ENCODE data around the gene SPTY2D1.
"Not testable (repeated sequence)": the region's sequence is repeated elsewhere in the genome, so short reads cannot be mapped to it uniquely, and the experiment has no call there.

Gene SPTY2D1

DNA sequence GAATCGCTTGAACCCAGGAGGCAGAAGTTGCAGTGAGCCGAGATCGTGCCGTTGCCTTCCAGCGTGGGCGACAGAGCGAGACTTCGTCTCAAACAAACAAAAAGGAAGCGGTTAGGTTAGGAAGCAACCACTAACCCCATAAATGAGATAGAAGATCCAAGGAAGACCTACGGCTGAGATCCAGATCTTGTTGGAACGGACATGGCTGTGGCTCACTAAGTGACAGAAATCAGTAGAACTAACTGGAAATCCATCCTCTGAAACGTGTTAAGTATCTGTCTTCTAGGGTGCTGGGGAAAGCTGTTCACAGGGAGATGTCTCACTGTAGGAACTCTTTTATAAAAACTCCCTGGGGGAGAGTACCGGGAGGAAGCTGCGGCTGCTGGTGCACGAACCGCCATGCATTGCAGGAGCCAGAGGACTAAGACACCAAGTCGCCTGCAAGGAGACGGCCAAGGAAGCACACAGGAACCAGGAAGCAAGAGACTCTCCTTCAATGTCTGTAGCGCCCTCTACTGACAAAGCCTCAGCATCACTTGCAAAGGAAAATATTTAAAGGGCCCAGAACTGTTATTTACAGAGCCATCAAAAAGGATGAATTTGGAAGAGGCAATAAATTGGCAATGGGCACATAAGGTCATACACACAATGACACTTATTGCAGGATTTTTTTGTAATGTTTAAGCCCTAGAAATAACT is 16.9 kb upstream of the SPTY2D1 start:
- Histone ChIP-seq H3K9me3 (ENCODE audit: insufficient read depth, low read length) (no peaks in the 10 kb centered on the region), H3K27me3 (ENCODE audit: low read length) (no peaks in the 10 kb centered on the region), H3K9me2 (replicated peaks; ENCODE audit: insufficient read depth, low read length) (no peaks in the 10 kb centered on the region), H2AFZ (ENCODE audit: low read depth, low read length, severe bottlenecking) (peak overlapping the region; percentile 97), H3K79me2 (ENCODE audit: insufficient read depth, low read length) (no peaks in the 10 kb centered on the region), H3K36me3 (ENCODE audit: low read length) (no peaks in the 10 kb centered on the region), H3K4me2 (ENCODE audit: low read depth, low read length, poor library complexity, severe bottlenecking) (peak overlapping the region; percentile 44), H3K27ac (ENCODE audit: low read depth, low read length) (no peak overlapping the region), H3F3A (ENCODE audit: insufficient read depth) (no peaks in the 10 kb centered on the region), H4K20me1 (ENCODE audit: low read depth, low read length) (no peaks in the 10 kb centered on the region), H3K9ac (ENCODE audit: low read length) (peak overlapping the region; percentile 6; the same call in 1 of the 2 replicates), H3K4me3 (ENCODE audit: insufficient read depth, low read length, poor library complexity, severe bottlenecking) (peak overlapping the region; percentile 23)
- TF ChIP-seq, protein P1, sequence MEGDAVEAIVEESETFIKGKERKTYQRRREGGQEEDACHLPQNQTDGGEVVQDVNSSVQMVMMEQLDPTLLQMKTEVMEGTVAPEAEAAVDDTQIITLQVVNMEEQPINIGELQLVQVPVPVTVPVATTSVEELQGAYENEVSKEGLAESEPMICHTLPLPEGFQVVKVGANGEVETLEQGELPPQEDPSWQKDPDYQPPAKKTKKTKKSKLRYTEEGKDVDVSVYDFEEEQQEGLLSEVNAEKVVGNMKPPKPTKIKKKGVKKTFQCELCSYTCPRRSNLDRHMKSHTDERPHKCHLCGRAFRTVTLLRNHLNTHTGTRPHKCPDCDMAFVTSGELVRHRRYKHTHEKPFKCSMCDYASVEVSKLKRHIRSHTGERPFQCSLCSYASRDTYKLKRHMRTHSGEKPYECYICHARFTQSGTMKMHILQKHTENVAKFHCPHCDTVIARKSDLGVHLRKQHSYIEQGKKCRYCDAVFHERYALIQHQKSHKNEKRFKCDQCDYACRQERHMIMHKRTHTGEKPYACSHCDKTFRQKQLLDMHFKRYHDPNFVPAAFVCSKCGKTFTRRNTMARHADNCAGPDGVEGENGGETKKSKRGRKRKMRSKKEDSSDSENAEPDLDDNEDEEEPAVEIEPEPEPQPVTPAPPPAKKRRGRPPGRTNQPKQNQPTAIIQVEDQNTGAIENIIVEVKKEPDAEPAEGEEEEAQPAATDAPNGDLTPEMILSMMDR (IDR thresholded peaks at IDR 0.05; ENCODE audit: insufficient read depth, low read length, poor library complexity, severe bottlenecking), result peak; percentile 83
- no peak for TF ChIP-seq EZH2phosphoT487 (conservative IDR thresholded peaks at IDR 0.05; ENCODE audit: low read length)

DNA sequence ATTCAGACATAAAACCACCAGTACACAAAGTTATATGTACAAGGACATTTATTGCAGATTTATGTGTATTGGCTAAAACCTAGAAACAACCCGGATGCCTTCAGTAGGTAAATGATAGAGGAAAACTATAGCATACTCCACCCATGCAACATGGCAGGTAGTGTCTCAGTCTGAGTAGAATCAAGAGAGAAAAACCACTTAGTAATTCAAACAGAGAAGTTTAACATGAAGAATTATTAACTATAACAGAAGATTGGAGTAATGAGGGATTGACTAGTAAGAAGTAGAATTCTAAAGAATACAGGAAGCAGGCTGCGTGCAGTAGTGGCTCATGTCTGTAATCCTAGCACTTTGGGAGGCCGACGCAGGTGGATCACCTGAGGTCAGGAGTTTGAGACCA is 16.2 kb upstream of the SPTY2D1 start:
- Histone ChIP-seq H3K4me3 (ENCODE audit: insufficient read depth, low read length, poor library complexity, severe bottlenecking) (no peak overlapping the region), H2AFZ (ENCODE audit: low read depth, low read length, severe bottlenecking) (no peak overlapping the region), H3F3A (ENCODE audit: insufficient read depth) (no peaks in the 10 kb centered on the region), H3K4me2 (ENCODE audit: low read depth, low read length, poor library complexity, severe bottlenecking) (no peak overlapping the region), H3K9me3 (ENCODE audit: insufficient read depth, low read length) (no peaks in the 10 kb centered on the region), H4K20me1 (ENCODE audit: low read depth, low read length) (no peaks in the 10 kb centered on the region), H3K36me3 (ENCODE audit: low read length) (no peaks in the 10 kb centered on the region), H3K27me3 (ENCODE audit: low read length) (no peaks in the 10 kb centered on the region), H3K27ac (ENCODE audit: low read depth, low read length) (no peak overlapping the region), H3K79me2 (ENCODE audit: insufficient read depth, low read length) (no peaks in the 10 kb centered on the region), H3K9me2 (replicated peaks; ENCODE audit: insufficient read depth, low read length) (no peaks in the 10 kb centered on the region), H3K9ac (ENCODE audit: low read length) (no peak overlapping the region)
- TF ChIP-seq, protein P1 (IDR thresholded peaks at IDR 0.05; ENCODE audit: insufficient read depth, low read length, poor library complexity, severe bottlenecking), result no peak
- TF ChIP-seq EZH2phosphoT487 (conservative IDR thresholded peaks at IDR 0.05; ENCODE audit: low read length), result no peak

DNA sequence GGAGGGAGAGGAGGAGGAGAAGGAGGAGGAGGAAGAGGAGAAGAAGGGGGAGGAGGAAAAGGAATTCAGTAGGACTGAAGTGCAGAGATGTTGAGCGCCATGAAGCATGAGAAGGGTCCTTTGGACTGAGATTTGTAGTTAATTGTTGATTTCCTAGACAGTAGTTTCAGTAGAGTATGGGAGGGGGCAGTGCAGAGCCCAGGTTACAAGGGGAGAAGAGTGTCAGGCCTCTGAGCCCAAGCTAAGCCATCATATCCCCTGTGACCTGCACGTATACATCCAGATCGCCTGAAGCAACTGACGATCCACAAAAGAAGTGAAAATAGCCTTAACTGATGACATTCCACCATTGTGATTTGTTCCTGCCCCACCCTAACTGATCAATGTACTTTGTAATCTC is 8.9 kb upstream of the SPTY2D1 start:
- H3K4me2 ChIP-seq (ENCODE audit: low read depth, low read length, poor library complexity, severe bottlenecking); H3K36me3 ChIP-seq (ENCODE audit: low read length); H3K27me3 ChIP-seq (ENCODE audit: low read length); H3K4me3 ChIP-seq (ENCODE audit: insufficient read depth, low read length, poor library complexity, severe bottlenecking); H3K27ac ChIP-seq (ENCODE audit: low read depth, low read length); H3K9ac ChIP-seq (ENCODE audit: low read length); H3K9me2 ChIP-seq (replicated peaks; ENCODE audit: insufficient read depth, low read length); H3F3A ChIP-seq (ENCODE audit: insufficient read depth); H4K20me1 ChIP-seq (ENCODE audit: low read depth, low read length); H3K9me3 ChIP-seq (ENCODE audit: insufficient read depth, low read length); H2AFZ ChIP-seq (ENCODE audit: low read depth, low read length, severe bottlenecking); H3K79me2 ChIP-seq (ENCODE audit: insufficient read depth, low read length): not testable (repeated sequence)

DNA sequence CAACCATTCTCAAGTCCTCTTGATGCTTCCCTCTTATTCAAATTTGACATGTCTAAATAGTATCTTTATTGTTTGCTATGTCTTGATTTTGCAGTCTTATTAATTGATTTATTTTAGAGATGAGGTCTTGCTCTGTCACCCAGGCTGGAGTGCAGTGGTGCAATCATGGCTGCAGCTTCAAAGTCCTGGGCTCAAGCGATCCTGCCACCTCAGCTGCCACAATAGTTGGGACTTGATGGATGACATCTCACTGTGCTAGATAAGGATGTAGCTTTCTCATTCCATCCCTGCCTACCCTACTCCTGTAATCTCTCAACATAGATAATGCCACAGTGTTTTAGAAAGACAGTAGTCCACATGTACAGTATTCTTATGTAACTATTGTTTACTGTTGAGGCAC is 7.5 kb upstream of the SPTY2D1 start:
- Histone ChIP-seq H2AFZ (ENCODE audit: low read depth, low read length, severe bottlenecking) (no peak overlapping the region), H3K27ac (ENCODE audit: low read depth, low read length) (no peak overlapping the region), H3K9me2 (replicated peaks; ENCODE audit: insufficient read depth, low read length) (no peaks in the 10 kb centered on the region), H3K27me3 (ENCODE audit: low read length) (no peaks in the 10 kb centered on the region; the same call in 1 of the 2 replicates), H3K4me3 (ENCODE audit: insufficient read depth, low read length, poor library complexity, severe bottlenecking) (no peak overlapping the region), H3F3A (ENCODE audit: insufficient read depth) (no peaks in the 10 kb centered on the region), H3K9me3 (ENCODE audit: insufficient read depth, low read length) (no peaks in the 10 kb centered on the region), H3K4me2 (ENCODE audit: low read depth, low read length, poor library complexity, severe bottlenecking) (no peak overlapping the region), H3K36me3 (ENCODE audit: low read length) (no peaks in the 10 kb centered on the region), H4K20me1 (ENCODE audit: low read depth, low read length) (no peaks in the 10 kb centered on the region), H3K9ac (ENCODE audit: low read length) (no peak overlapping the region), H3K79me2 (ENCODE audit: insufficient read depth, low read length) (no peaks in the 10 kb centered on the region)
- TF ChIP-seq, protein P1 (IDR thresholded peaks at IDR 0.05; ENCODE audit: insufficient read depth, low read length, poor library complexity, severe bottlenecking), result no peak
- TF ChIP-seq EZH2phosphoT487 (conservative IDR thresholded peaks at IDR 0.05; ENCODE audit: low read length), result no peak
